Fibroblast of mammary gland (primary cell): ENCODE data around the gene VSIR.

ENCODE experiments used
- DNase-seq: peaks from one replicate; pipeline ENCODE4 v3.0.0-alpha.2; 2010; ENCODE audit warnings: low read depth
- H3K4me3 ChIP-seq: 2 replicates; pipeline ENCODE4 v1.5.1; 2011; ENCODE audit warnings: low read depth, mild to moderate bottlenecking, low read length, moderate library complexity; ENCODE audit not compliant: control insufficient read depth
- TF ChIP-seq, protein P1 (sequence below): conservative IDR thresholded peaks from 2 replicates; pipeline ENCODE4 v1.5.1; 2011; ENCODE audit warnings: low read depth, low read length, inconsistent platforms; ENCODE audit not compliant: control insufficient read depth, insufficient read depth

Gene VSIR

DNA sequence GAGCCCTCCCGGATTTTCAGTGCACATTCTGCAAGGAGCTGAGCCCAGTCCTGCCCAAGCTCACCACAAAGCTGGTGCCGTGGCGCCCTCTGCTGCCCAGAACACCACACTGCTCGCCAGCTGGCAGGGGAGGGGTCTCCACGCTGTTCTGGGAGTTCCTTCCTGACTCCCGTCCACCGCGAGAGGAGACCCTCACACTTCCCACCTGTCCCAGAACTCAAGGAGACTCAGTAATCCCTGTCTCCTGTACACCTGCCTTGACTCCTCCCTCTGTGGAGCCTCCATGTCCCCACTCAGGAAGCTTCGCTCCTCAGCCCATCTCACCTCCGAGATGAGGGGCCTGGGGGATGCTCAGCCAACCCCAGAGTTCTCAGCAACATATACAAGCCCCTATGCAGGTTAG, 65.0 kb downstream of the VSIR start:
- DNase-seq: peak; percentile 13
- H3K4me3 ChIP-seq: no peak overlapping the region
- TF ChIP-seq, protein P1, sequence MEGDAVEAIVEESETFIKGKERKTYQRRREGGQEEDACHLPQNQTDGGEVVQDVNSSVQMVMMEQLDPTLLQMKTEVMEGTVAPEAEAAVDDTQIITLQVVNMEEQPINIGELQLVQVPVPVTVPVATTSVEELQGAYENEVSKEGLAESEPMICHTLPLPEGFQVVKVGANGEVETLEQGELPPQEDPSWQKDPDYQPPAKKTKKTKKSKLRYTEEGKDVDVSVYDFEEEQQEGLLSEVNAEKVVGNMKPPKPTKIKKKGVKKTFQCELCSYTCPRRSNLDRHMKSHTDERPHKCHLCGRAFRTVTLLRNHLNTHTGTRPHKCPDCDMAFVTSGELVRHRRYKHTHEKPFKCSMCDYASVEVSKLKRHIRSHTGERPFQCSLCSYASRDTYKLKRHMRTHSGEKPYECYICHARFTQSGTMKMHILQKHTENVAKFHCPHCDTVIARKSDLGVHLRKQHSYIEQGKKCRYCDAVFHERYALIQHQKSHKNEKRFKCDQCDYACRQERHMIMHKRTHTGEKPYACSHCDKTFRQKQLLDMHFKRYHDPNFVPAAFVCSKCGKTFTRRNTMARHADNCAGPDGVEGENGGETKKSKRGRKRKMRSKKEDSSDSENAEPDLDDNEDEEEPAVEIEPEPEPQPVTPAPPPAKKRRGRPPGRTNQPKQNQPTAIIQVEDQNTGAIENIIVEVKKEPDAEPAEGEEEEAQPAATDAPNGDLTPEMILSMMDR: peak; percentile 75

DNA sequence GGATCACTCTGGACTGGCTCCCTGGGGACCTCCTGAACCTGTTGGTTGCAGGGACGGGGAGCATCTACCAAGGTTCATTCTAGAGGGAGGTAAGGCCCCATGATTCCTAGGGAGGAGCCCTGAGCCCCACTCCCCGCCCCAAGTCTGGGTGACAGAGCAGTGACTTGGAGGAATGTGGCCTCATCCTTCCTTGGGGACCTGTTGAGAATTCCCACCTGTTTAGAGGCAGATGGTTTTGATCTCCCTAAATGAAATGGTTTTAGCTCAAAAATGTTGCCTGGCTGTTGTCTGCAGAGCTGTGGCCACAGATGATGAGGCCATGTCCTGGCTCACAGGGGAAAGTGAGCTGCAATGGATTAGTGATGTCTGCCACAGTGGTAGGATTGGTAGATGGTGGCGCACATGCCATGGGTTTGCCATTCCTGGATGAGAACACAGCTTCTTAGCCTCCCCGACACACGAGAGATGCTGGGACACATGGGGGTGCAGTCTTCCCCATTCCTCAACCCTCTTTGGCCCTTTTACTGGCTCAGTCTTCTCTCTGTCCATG, 66.0 kb downstream of the VSIR start:
- TF ChIP-seq, protein P1: no peak

DNA sequence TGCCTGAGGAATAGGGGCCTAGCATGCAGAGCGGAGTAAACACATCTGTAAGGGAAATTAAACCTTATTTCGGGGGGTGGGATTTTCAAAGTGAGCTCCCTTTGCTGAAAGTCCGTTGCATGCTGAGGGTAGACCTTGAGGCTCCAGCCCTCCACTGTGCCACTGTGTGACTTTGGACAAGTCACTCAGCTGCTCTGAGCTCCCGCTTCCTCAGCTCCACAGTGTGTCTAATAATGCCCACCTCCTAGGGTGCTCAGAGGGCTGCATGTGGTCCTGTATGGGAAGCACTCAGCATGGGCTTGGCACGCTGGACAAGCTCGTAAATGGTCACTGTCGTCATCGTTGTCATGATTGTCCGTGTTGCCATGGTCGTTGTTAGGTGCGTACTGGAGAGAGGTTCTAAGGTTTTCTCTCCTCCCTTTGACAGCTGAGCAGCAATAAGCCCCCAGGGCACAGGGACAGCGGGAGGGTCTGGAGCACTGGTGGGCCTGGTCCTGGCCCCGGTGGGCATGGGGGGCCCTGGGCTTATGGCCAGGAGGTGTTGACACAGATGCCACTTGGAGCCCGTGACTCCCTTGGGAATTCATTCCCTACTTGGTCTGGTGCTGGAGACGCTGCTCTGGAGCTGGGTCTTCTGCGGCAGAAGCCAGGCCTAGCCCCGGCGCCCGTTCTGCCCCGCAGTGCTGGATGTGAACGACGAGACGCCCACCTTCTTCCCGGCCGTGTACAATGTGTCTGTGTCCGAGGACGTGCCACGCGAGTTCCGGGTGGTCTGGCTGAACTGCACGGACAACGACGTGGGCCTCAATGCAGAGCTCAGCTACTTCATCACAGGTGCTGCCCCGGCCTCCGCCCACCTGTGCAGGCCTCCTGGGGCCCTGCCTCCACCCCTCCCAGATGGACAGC, 66.9 kb downstream of the VSIR start:
- H3K4me3 ChIP-seq: no peak overlapping the region
- no peak for DNase-seq
- TF ChIP-seq, protein P1: no peak

More for the DNA sequence above, 66.0 kb downstream of the VSIR start:
- H3K4me3 ChIP-seq: no peak overlapping the region
- no peak for DNase-seq

DNA sequence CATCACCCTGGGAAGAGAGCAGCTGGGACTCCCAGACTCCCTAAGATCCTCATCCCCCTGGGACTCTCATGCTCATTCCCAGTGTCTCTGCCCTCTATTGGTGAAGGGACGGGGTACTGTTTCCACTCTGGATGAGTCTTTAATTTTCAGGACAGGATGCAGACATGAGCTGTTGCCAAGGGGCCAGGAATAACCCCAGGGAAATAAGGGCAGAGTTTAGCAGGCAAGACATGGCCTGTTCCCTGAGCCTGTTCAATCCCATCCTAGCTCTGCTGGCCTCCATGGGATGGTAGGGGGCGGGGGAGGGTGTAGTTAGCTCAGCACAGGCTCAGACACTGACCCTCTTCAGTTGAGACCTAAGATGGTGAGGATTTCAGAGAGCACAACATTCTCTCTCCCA, 67.7 kb downstream of the VSIR start:
- no peak for DNase-seq
- TF ChIP-seq, protein P1: no peak
- H3K4me3 ChIP-seq: no peak overlapping the region

DNA sequence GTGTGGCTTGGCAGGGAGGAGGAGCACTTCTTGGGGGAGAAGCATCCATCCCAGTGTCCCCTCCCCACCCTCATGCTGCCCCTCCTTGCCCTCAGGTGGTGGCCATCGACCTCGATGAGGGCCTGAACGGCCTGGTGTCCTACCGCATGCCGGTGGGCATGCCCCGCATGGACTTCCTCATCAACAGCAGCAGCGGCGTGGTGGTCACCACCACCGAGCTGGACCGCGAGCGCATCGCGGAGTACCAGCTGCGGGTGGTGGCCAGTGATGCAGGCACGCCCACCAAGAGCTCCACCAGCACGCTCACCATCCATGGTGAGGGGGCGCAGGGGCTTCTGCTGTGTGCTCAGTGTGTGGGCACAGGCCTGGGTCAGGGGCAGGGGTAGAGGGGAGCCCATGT, 68.5 kb downstream of the VSIR start:
- H3K4me3 ChIP-seq: no peak overlapping the region
- TF ChIP-seq, protein P1: no peak
- DNase-seq: no peak

DNA sequence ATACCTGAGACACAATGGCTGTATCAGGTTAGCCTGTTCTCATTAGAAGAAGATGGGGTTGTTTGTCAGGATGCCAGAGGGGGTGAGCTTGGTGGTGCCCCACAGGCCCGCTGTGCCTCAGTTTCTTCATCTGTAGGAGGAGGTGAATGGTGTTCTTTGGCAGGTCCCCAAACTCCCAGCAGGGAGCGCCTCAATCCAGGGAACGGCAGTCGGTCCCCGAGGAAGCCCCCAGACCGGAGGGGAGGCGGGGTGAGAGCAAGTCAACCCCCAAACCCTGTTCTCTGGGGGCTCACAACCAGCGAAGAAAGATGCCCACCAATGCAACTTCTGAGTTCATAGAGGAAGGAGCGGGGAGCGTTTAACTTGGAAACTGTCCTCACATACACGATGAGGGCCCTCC, 69.7 kb downstream of the VSIR start:
- no peak overlapping the region for H3K4me3 ChIP-seq
- DNase-seq: no peak
- TF ChIP-seq, protein P1: no peak
